WI38 (cell line): ENCODE data around the gene DDA1.
"Not testable (repeated sequence)": the region's sequence is repeated elsewhere in the genome, so short reads cannot be mapped to it uniquely, and the experiment has no call there.

Experiments used
- H3K4me3 ChIP-seq: 2 replicates; pipeline ENCODE4 v1.5.1; 2011; ENCODE audit warnings: low read depth, mild to moderate bottlenecking, control low read depth, low read length
- TF ChIP-seq, protein P1 (sequence below): IDR thresholded peaks from 2 replicates; pipeline ENCODE4 v1.5.1; 2012; ENCODE audit warnings: low read depth, mild to moderate bottlenecking, control low read depth, low read length

The DDA1 gene

DNA sequence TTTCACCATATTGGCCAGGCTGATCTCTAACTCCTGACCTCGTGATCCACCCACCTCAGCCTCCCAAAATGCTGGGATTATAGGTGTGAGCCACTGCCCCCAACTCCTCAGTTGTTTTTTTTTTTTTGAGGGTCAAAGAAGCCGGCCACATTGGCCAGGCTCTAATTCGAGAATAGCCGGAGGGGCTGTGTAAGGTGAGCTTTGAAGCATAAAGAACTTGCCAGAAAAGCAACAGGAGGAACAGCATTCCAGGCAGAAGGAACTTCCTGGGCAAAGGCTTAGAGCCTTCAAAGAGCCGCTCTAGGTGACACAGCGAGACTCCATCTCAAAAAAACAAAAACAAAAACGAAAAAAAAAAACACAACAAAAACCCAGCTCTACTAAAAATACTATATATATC is 43.3 kb upstream of the DDA1 start:
- no peak overlapping the region for H3K4me3 ChIP-seq
- TF ChIP-seq, protein P1, sequence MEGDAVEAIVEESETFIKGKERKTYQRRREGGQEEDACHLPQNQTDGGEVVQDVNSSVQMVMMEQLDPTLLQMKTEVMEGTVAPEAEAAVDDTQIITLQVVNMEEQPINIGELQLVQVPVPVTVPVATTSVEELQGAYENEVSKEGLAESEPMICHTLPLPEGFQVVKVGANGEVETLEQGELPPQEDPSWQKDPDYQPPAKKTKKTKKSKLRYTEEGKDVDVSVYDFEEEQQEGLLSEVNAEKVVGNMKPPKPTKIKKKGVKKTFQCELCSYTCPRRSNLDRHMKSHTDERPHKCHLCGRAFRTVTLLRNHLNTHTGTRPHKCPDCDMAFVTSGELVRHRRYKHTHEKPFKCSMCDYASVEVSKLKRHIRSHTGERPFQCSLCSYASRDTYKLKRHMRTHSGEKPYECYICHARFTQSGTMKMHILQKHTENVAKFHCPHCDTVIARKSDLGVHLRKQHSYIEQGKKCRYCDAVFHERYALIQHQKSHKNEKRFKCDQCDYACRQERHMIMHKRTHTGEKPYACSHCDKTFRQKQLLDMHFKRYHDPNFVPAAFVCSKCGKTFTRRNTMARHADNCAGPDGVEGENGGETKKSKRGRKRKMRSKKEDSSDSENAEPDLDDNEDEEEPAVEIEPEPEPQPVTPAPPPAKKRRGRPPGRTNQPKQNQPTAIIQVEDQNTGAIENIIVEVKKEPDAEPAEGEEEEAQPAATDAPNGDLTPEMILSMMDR = no peak

DNA sequence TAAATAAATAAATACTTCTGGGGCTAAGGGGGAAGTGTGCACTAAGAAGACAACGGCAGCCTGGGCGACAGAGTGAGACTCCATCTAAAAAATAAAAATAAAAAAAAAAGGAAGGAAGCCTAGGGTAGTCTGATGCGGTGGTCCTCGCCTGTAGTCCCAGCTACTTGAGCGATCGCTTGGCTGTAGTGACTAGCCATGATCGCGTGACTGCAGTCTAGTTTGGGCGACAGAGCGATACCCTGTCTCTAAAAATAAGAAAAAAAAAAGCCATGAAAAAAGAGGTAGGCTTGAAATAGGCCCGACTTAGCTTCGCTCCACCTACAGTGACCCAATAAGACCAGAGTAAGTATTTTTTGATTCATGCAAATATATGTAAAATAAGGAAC is 42.8 kb upstream of the DDA1 start:
- TF ChIP-seq, protein P1 = no peak
- no peak overlapping the region for H3K4me3 ChIP-seq

DNA sequence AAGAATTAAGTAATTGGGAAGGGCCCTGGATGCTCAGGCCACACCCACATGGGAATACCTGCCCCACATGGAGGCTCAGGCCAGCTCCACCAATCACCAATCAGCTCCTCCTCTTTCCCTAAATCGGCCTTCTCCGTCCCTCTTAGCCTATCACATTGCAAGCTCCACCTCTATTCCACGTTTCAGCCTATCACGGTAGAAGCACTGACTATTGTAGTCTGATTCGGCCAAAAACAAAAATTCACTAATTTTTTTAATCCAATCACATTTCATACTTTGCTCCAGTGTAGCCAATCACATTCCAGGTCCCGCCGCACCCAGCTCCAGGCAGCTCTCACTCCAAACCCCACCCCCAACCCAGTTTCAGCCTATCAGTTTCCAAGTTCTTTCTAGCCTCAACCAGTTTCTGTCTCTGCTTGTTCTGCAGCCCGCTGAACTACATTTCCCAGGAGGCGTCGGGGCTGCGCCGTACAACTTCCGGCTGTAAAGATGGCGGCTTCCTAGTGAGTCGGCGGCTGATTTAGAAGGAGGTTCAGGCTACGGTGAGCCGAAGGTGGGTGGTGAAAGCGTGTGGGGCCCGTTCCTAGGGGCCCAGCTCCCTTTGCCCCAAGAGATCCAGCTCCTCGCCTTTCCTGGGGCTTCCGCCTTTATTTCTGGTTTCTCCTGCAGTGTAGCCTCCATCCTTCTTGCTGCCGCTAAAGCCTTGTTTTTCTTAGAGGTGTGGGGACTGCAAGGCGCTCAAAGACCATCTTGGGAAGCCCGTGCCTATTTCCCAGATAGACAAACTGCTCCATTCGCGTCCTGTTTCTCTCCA is 42.2 kb upstream of the DDA1 start, which contains the start of gene BABAM1:
Gene BABAM1, plus strand, starts transcription at position 469 of the 814 bp plus-strand sequence. CDS start 1,364 bp downstream, outside the sequence.
- peak within 1 kb of the TSS; percentile 100 for H3K4me3 ChIP-seq
- TF ChIP-seq, protein P1 = no peak

DNA sequence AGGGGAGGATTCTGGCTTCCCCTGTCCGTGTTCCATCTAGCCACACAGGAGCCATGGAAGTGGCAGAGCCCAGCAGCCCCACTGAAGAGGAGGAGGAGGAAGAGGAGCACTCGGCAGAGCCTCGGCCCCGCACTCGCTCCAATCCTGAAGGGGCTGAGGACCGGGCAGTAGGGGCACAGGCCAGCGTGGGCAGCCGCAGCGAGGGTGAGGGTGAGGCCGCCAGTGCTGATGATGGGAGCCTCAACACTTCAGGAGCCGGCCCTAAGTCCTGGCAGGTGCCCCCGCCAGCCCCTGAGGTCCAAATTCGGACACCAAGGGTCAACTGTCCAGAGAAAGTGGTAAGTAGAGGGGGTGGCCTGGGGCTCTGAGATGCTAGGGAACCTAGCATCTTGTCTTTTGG is 40.6 kb upstream of the DDA1 start:
- TF ChIP-seq, protein P1 = no peak
- H3K4me3 ChIP-seq = no peak overlapping the region

DNA sequence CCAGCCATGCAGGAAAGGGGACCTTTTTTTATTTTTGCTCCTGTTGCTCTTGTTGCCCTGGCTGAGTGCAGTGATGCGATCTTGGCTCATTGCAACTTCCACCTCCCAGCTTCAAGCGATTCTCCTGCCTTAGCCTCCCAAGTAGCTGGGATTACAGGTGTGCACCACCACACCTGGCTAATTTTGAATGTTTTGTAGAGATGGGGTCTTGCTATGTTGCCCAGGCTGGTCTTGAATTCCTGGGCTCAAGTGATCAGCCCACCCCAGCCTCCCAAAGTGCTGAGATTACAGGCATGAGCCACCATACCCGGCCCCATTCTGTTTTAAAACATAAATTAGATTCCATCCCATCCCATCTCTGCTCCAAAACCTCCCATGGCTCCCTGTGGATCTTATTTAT is 34.5 kb upstream of the DDA1 start:
- not testable (repeated sequence) for H3K4me3 ChIP-seq

DNA sequence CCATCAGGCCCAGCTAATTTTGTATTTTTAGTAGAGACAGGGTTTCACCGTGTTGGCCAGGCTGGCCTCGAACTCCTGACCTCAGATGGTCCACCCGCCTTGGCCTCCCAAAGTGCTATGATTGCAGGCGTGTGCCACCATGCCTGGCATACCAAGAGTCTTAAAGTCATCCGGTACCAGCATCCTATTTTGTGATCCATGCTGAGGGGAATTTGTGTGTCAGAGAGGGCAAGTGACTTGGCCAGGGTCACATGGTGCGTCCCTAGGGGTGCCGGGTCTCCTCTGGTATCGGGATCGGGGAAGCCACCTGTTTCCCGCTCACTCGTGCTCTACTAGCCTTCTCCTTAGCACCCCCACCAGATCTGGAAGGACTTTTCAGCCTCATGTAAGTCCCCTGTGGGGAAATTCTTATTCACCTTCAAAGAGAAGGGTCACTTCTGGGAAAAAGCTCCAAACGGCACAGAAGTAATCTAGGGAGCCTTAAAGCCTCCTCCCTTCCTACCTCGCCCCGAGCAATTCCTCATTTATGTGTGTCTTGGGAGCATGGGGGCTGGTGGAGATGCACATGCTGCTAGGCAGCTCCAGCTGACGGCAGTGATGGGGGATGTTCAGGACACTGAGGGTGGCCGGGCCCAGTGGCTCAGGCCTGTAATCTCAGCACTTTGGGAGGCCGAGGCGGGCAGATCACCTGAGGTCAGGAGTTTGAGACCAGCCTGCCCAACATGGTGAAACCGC is 33.8 kb upstream of the DDA1 start:
- TF ChIP-seq, protein P1 = no peak

DNA sequence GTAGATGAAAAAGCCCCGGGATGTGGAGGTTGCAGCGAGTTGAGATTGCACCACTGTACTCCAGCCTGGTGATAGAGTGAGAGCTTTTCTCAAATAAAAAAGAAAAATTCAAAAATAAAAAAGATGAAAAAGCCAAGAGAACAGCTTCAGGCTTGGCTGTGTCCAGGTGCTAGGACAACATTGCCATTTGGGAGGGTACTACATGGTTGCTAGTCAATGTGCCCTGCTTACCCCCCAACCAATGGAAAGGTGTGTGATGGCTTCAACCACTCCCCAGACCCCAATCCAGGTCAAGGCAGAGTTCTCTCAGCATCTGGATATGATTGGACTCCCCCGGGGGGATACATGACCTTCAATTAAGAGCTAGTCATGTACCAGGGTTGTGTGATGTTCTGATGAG is 29.9 kb upstream of the DDA1 start:
- TF ChIP-seq, protein P1 = no peak
- H3K4me3 ChIP-seq = no peak overlapping the region

More for the DNA sequence above, 33.8 kb upstream of the DDA1 start:
- no peak overlapping the region for H3K4me3 ChIP-seq
